ENCODE results near the gene MCRS1.

MCRS1 gene

GRCh38 chr12:49556391-49557186 is 11.4 kb downstream of the MCRS1 start:
- no peak for DNase-seq (ENCODE audit: low spot score)

GRCh38 chr12:49555631-49556390 is 12.1 kb downstream of the MCRS1 start:
- DNase-seq (ENCODE audit: low spot score): no peak

- no peak for DNase-seq (ENCODE audit: low spot score)
Measured at GRCh38 chr12:49554266-49554665, 13.7 kb downstream of the MCRS1 start.

GRCh38 chr12:49553512-49554088 is 14.3 kb downstream of the MCRS1 start:
- no peak for DNase-seq (ENCODE audit: low spot score)

GRCh38 chr12:49552899-49553298 is 15.0 kb downstream of the MCRS1 start:
- no peak for DNase-seq (ENCODE audit: low spot score)

GRCh38 chr12:49552425-49552824 is 15.5 kb downstream of the MCRS1 start:
- DNase-seq (ENCODE audit: low spot score): no peak

GRCh38 chr12:49552014-49552413 is 15.9 kb downstream of the MCRS1 start:
- DNase-seq (ENCODE audit: low spot score): no peak

- no peak for DNase-seq (ENCODE audit: low spot score)
Measured at GRCh38 chr12:49550693-49551252, 17.2 kb downstream of the MCRS1 start.

- no peak for DNase-seq (ENCODE audit: low spot score)
Measured at GRCh38 chr12:49549735-49550692, 17.9 kb downstream of the MCRS1 start.

- DNase-seq (ENCODE audit: low spot score): no peak
Measured at GRCh38 chr12:49548822-49549648, 18.9 kb downstream of the MCRS1 start.

- no peak for DNase-seq (ENCODE audit: low spot score)
Measured at GRCh38 chr12:49548481-49548821, 19.5 kb downstream of the MCRS1 start.

- DNase-seq (ENCODE audit: low spot score): no peak
Measured at GRCh38 chr12:49547090-49547690, 20.8 kb downstream of the MCRS1 start.

GRCh38 chr12:49546481-49546880 is 21.5 kb downstream of the MCRS1 start:
- DNase-seq (ENCODE audit: low spot score): no peak

GRCh38 chr12:49545815-49546214 is 22.1 kb downstream of the MCRS1 start:
- DNase-seq (ENCODE audit: low spot score): no peak

- no peak for DNase-seq (ENCODE audit: low spot score)
Measured at GRCh38 chr12:49543914-49544815, 23.8 kb downstream of the MCRS1 start.

GRCh38 chr12:49543221-49543913 is 24.6 kb downstream of the MCRS1 start:
- DNase-seq (ENCODE audit: low spot score): no peak

GRCh38 chr12:49542592-49543160 is 25.3 kb downstream of the MCRS1 start:
- no peak for DNase-seq (ENCODE audit: low spot score)

GRCh38 chr12:49541911-49542505 is 25.9 kb downstream of the MCRS1 start:
- DNase-seq (ENCODE audit: low spot score): no peak

Data from COLO829 (cell line).